ENCODE results near the gene KLHL30. TPM values are rescaled to one million over a fixed set of nuclear protein-coding genes. Genes with fewer than 3 reads are reported as not detected.
"Not testable (repeated sequence)": the region's sequence is repeated elsewhere in the genome, so short reads cannot be mapped to it uniquely, and the experiment has no call there.

KLHL30 gene
- total RNA-seq, 1 donor from 2014 or later = not detected

- intact Hi-C loops (cut with micrococcal nuclease) = no loop called here
Observed at GRCh38 chr2:238101891-238102841, 36.3 kb upstream of the KLHL30 start.

DNA sequence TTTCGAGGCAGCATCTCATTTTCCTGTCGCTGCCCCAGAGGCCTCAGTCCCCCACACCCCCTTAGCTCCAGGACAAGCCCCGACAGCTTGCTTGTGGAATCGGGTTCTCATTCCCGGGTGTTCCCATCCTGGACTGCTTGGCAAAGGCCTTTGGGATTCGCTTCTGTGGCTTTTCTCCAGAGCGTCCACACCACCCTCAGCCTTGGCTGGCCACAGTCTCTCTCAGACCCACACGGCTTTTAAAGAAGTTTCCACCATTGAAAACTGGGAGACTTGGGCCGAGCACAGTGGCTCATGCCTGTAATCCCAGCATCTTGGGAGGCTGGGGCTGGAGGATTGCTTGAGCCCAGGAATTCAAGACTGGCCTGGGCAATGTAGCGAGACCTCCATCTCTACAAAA is 35.6 kb upstream of the KLHL30 start:
- intact Hi-C loops (cut with micrococcal nuclease) = no loop called here

DNA sequence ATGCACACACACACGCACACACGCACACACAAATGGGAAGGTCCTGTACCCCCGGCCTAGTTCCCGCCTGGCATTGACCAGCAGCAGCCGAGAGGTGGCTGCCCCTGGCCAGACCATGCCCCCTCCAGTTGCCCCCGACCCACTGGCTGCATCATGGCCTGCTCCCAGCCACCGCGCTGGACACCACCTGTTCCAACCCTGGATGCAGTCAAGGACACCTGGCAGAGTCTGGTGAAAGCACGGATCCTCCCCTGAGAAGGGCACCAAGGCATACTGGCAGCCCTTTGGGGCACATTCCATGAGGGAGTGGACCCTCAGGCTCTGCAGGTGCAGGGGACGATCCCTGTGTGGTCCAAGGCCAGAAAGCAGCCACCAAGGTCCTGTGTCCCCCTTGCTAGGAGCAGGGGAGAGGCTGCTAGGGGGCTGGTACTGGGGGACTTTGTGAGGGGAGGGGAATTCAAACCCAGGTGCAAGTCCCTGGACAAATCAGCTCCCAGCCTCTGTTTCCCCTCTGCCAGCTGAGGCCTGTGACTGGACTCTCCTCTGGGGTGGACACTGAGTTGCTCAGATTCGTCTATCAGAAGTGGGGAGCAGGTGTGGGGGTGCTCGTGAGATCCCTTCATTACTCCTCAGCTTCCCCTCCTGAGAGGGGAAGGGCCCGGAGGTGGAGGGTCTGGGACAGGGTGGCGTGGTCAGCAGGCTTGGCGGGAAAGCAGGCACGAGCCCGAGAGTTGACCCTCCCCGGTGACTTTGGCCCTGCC is 34.8 kb upstream of the KLHL30 start:
- intact Hi-C loops (cut with micrococcal nuclease) = no loop called here

DNA sequence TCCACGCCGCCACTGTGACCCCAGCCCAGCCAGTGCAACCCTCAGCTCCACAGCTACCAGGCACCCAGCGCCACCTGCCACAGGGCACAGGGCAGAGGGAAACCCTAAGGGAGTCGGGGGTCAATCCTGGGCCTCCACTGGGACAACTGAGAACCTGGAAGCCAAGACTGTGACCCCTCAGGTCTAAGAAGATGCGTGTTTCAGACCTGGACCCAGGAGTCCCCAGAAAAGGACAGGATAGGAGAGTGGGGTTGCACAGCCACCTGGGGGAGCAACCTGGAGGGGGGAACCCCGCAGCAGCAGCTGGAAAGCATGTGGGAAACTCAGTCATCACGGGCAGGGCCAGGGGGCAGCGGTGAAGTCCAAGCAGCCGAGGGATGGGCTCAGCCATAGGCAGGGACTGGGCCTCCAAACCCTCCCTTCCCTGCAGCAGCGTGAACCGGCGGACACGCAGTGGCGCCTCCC is 34.2 kb upstream of the KLHL30 start:
- intact Hi-C loops (cut with micrococcal nuclease) = no loop called here

GRCh38 chr2:238104691-238105371 is 33.6 kb upstream of the KLHL30 start:
- intact Hi-C loops (cut with micrococcal nuclease) = no loop called here

GRCh38 chr2:238105506-238106338 is 32.7 kb upstream of the KLHL30 start:
- intact Hi-C loops (cut with micrococcal nuclease) = no loop called here

DNA sequence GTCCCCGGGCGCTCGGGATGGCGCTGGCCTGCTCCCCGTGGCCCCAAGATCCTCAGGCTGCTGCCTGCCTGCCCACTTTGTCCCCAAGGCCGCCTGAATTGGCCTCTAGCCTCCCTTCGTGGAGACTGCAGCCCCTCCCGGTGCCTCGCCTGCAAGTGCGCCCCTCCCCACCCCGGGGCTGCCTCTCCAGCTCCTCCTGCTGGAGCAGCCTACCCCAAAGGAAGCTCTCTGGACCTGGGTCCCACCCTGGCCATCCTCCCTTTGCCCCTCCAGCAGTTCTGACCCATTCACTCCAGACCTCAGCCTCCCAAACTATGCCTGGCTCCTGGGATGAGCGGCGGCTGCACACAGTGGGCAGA is 32.1 kb upstream of the KLHL30 start:
- intact Hi-C loops (cut with micrococcal nuclease) = no loop called here

GRCh38 chr2:238106698-238107524 is 31.6 kb upstream of the KLHL30 start:
- intact Hi-C loops (cut with micrococcal nuclease) = no loop called here

DNA sequence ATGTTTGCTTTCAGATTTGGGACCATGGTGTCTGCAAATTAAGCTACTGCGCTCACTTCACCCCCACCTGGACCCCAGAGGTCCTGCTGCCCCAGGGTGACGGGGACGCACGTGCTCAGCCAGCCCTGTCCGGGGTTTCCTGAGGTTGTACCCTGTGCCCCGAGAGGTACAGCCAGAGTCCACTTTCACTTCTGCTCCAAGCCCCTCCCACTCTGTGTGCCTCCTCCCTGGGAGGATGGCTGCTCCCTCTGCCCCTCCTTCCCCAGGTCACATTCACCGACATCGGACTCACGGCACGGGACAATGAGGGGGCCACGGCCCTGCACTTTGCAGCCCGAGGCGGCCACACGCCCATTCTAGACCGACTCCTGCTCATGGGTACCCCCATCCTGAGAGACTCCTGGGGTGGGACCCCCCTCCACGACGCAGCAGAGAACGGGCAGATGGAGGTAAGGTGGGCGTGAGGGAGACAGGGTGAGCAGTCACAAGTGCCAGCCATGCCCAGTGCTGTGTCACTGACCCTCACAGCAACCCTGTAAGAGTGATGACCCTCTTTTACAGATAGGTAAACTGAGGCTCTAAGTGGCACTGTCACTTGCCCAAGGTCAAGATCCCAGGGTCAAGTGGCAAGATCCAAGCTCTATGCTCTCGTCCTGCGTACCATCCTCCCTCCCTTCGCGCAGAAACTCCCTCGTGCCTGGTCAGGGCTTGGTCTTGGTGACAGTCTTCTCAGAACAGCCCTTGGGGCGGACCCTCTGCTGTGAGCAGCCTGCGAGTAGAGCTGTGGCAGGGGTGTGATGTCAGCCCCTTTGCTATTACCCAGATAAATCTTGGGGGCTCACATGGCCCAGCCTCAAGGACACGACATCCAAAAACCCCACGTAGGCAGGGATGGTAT is 30.7 kb upstream of the KLHL30 start:
- intact Hi-C loops (cut with micrococcal nuclease) = no loop called here

DNA sequence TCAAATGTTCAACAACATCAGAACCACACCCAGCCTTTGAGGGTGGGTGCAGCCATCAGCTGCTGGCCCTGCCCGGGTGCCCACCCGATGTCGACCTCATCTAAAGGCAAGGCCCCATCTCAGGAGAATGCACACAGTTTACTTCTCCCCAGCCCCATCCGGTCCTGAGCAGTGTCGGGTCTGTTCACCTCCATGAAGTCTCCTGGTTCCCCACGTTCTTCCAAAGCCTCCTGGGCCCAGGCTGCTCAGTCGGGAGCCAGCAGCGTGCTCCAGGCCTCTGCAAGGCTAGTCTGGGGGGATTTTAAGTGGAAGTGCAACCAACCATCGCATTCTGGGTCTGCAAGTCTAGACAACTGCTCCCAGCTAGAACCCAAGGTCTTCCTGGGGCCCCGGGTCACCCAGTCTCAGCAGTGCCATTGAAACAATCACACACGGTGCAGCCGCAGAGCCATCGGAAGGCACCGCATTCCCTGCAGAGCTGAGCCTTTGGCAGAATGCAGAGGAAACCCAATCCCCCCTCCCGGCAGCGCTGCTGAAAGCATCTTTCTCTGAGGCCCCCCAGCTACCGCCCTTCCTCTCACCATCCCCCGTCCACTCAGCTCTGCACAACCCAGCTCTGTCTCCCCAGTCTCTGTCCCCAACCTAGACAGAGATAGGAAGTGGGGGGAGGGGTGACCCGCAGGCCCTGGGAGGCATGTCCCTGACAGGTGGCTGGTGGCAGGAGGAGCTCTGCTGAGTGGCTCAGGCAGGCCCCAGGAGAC is 29.9 kb upstream of the KLHL30 start:
- intact Hi-C loops (cut with micrococcal nuclease) = no loop called here

GRCh38 chr2:238113611-238114010 is 24.9 kb upstream of the KLHL30 start:
- intact Hi-C loops (cut with micrococcal nuclease) = no loop called here

GRCh38 chr2:238114331-238114841 is 24.1 kb upstream of the KLHL30 start:
- intact Hi-C loops (cut with micrococcal nuclease) = no loop called here

GRCh38 chr2:238114851-238115660 is 23.4 kb upstream of the KLHL30 start:
- intact Hi-C loops (cut with micrococcal nuclease) = no loop called here

DNA sequence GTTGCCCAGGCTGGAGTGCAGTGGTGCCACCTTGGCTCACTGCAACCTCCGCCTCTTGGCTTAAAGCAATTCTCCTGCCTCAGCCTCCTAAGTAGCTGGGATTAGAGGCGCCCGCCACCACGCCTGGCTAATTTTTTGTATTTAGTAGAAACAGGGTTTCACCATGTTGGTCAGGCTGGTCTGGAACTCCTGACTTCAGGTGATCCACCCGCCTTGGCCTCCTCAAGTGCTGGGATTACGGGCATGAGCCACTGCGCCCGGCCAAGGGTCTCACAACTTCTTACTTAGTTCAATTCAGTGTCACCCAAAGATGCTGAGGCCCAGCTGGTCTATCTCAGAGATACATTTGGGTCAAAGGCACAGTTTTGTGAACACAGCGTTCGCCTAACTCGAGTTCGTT is 22.8 kb upstream of the KLHL30 start:
- intact Hi-C loops (cut with micrococcal nuclease) = not testable (repeated sequence)

- intact Hi-C loops (cut with micrococcal nuclease) = no loop called here
Observed at GRCh38 chr2:238116298-238117198, 21.9 kb upstream of the KLHL30 start.
